T follicular helper cell (primary cell): ENCODE measurements around the gene MCCC2.
"Not testable (repeated sequence)": the region's sequence is repeated elsewhere in the genome, so short reads cannot be mapped to it uniquely, and the experiment has no call there.

Experiments used
- DNase-seq: peaks from one replicate; pipeline ENCODE4 v3.0.0-alpha.2; 2020; ENCODE audit warnings: low read depth

The MCCC2 gene

GRCh38 chr5:71662381-71662780 is 75.2 kb downstream of the MCCC2 start:
- no peak for DNase-seq

- DNase-seq: no peak
These were observed 76.2 kb downstream of the MCCC2 start for GRCh38 chr5:71663191-71663969.

- DNase-seq: not testable (repeated sequence)
These were observed 77.5 kb downstream of the MCCC2 start for GRCh38 chr5:71664615-71665014.

- no peak for DNase-seq
These were observed 79.2 kb downstream of the MCCC2 start for GRCh38 chr5:71666321-71666720.

GRCh38 chr5:71677977-71678376 is 90.8 kb downstream of the MCCC2 start:
- DNase-seq: no peak

- DNase-seq: no peak
These were observed 92.6 kb downstream of the MCCC2 start for GRCh38 chr5:71679714-71680113.

- no peak for DNase-seq
These were observed 93.4 kb downstream of the MCCC2 start for GRCh38 chr5:71680510-71680909.

- DNase-seq: no peak
These were observed 94.2 kb downstream of the MCCC2 start for GRCh38 chr5:71681296-71681695.

GRCh38 chr5:71684309-71684708 is 97.2 kb downstream of the MCCC2 start:
- no peak for DNase-seq

GRCh38 chr5:71693828-71694427 is 106.8 kb downstream of the MCCC2 start:
- no peak for DNase-seq

GRCh38 chr5:71695071-71695470 is 107.9 kb downstream of the MCCC2 start:
- DNase-seq: no peak

GRCh38 chr5:71695595-71695994 is 108.5 kb downstream of the MCCC2 start:
- DNase-seq: no peak

- DNase-seq: no peak
These were observed 110.8 kb downstream of the MCCC2 start for GRCh38 chr5:71697967-71698366.

- no peak for DNase-seq
These were observed 112.1 kb downstream of the MCCC2 start for GRCh38 chr5:71699233-71699632.

GRCh38 chr5:71699751-71700150 is 112.6 kb downstream of the MCCC2 start:
- no peak for DNase-seq

GRCh38 chr5:71700803-71701202 is 113.7 kb downstream of the MCCC2 start:
- DNase-seq: no peak

- no peak for DNase-seq
These were observed 114.3 kb downstream of the MCCC2 start for GRCh38 chr5:71701407-71701806.

GRCh38 chr5:71703941-71704340 is 116.8 kb downstream of the MCCC2 start:
- DNase-seq: no peak

- DNase-seq: no peak
These were observed 118.3 kb downstream of the MCCC2 start for GRCh38 chr5:71705421-71705820.

- DNase-seq: no peak
These were observed 119.8 kb downstream of the MCCC2 start for GRCh38 chr5:71706906-71707305.
